Femur (tissue), 1 donor: ENCODE results near the gene TMEM119.

Experiments used
- DNase-seq: peaks from one replicate; pipeline ENCODE4 v3.0.0-alpha.2; 2017

Gene TMEM119

DNA sequence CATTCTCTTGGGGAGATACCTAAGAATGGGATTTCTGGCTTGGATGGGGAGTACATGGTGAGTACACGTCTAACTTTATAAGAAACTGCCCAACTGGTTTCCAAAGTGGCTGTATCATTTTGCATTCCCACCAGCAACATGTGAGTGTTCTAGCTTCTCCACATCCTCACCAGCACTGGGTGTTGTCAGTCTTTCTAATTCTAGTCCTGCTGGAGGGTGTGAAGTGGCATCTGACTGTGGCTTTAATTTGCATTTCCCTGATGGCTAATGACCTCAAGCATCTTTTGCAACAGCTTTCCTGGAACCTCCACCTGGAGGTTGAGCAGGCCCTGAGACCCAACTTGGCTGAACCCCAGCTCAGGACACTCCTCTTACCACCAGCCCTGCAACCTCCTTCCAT, 18.0 kb upstream of the TMEM119 start:
- DNase-seq: no peak

DNA sequence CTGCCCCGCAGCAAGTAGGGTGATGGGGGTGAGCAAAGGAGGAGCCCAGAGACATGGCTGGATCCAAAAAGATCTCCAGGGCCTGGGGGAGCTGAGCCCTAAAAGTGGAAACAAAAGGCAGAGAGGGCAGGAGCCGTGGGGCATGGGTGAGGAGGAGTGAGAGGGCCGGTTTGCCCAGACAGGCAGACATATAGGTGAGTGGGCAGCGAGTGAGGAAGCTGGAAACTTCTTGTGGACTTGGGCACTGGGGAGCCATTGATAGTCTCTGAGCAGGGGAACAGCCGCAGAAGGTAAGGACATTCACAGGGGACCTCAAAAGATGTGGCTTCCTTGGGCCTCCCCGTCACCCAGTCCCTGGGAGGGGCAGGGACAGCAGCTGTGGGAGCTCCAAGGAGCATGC, 16.8 kb upstream of the TMEM119 start:
- no peak for DNase-seq

DNA sequence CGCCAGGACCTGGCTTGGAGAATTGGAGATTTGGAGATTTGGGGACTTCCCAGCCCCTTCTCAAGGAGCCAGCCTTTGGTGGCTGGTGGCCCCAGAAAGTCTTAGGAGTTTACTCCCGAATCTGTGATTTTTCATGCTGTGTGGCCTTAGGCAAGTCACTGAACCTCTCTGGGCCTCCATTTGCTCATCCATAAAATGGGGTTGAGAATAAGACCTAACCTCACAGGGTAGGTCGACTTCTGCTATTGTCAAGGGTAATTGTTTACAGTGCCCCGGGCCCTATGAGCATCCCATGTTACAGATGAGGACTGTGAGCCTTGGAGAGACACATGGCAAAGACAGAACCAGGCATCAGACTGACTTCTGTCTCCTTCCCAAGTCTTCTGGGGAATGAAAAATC, 16.2 kb upstream of the TMEM119 start:
- no peak for DNase-seq

DNA sequence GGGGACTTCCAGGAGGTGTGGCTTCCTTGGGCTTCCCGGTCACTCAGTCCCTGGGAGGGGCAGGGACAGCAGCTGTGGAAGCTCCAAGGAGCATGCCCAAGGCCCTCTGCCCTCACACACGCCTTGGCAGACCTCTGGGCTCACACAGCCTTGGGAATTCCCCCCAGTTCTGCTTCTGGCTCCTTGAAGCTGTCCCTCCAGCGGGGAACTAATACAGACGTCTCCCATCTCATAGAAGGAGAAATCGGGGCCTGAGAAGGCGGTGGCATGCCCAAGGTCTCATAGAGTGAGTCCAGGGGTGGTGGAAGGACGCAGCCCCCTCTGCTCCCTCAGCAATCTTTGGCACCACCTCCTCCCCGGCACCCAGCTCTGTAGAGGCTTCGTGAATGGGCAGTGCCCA, 15.7 kb upstream of the TMEM119 start:
- DNase-seq: no peak

DNA sequence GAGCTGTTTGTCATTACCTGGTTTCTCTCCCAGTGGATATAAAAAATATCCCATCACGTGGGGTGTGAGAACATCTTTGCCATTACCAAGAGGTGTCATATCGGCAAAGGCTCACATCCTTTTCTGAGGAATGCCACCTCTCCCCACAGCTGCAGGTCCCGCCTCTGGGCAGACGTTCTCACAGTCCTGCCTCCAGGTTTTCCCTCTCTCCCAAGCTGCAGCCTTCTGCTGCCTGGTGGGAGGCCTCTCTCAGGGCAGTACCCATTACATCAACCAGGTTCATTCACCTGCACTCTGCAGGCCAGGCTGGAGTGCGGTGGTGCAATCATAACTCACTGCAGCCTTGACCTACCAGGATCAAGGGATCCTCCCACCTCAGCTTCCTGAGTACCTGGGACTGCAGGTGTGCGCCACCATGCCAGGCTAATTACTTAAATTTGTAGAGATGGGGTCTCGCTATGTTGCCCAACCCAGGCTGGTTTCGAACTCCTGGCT, 15.0 kb upstream of the TMEM119 start:
- no peak for DNase-seq

DNA sequence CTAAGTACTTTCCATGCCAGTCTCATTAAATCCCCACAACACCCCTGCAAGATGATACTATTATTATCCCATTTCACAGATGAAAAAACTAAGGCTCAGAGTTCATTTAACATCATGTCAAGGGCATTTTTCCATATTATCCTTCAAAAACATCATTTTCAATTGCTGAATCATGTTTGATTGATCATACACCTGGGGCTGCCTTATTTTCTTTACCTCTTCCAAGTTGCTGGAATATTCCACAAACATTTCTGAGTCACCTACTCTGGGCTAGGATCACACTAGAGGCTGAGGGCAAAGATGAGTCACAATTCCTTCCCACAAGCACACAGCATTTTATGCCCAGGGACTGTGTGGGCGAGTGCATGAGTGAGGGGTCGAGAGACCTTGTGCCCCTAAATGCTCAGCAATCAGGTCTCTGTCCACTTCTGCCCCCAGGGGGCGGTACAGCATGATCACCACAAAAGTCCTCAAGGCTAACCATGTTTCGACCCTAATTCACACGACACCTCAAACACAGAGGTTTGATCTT, 14.1 kb upstream of the TMEM119 start:
- no peak for DNase-seq

DNA sequence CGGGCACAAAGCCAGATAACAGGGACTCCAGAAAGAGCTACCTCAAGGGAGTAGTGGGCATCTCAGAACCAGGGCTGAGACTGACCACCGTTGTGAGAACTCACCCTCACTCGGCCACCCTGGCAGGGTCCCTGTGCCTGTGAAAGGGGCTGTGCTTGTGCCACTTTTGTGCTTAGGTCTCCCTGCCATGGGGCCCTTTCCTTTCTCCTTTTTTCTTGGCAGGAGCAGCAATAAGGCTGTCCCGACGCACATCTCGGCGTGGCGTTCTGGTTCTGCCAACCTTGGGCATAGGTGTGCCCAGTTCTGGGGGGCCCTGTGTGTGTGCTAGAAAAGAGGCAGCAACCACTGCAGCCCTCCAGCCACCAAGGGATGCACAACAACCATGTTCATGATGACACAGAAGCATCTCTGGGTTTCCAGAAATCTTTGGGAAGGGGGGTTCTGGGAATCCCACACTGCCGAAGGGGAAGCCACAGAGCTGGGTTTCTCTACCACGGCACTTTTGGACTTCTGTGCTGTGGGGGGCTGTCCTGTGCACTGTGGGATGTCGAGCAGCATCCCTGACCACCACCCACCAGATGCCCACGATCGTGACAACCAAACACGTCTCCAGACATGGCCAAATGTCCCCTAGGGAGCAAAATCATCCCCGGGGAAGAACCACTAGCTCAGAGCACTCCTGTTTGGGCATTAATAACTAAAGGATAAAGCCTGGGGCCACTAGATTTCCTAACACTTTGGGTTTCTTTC, 13.1 kb upstream of the TMEM119 start:
- DNase-seq: no peak

DNA sequence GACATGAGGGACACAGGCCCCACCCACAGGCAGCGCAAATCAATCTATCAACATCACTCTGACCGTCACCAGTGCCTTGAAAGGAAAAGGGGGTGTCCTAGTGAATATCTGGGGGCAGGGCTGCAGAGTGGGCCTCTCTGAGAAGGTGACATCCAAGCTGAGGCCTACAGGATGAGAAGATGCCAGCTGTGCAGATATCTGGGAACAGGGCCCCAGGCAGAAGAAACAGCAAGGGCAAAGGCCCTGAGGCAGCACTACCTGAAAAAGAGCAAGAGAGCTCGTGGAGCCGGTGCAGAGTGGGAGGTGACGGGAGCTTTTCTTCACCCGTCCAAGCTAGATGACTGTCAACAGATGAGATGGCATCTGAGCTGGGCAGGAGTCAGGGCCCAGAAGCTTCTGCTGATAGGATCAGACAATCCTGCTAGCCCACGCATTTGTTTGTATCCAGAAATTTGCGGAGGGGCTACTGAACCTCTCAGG, 12.5 kb upstream of the TMEM119 start:
- DNase-seq: no peak

DNA sequence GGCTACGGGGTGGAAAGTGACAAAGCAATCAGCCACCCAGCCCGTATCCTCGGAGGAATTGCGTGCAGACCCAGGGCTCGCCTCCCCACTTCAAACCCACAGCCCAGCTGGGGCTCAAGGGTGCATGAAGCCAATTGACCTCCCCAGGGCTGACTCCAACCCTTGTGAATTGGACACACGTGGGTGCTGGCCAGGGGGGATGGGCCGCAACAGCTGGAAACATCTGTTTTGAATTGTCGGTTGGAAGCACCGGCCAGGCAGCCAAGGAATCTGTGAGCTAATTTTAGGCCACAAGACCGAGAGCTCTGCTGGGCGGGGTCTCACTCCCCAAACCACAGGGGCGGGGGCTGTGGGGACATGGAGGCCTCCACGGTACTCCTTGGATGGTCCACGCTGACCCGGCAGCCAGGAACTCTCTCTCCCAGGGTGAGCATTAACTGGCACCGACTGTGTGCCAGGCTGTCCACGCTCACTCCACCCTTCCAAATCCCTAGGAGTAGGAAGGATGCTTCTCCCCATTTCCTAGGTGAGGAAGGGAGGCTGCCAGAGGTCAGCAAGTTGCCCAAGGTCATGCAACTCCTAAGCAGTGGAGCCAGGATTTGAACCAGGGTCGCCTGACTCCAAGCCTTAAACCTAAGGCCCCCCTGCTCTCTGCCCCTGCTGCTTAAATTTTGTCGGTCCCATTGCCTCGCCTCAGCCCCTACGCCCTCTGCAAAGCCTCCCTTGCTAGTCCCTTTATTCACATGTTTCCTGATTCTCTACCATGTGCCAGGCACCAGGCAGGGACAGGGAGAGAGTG, 11.9 kb upstream of the TMEM119 start:
- DNase-seq: peak; percentile 96

DNA sequence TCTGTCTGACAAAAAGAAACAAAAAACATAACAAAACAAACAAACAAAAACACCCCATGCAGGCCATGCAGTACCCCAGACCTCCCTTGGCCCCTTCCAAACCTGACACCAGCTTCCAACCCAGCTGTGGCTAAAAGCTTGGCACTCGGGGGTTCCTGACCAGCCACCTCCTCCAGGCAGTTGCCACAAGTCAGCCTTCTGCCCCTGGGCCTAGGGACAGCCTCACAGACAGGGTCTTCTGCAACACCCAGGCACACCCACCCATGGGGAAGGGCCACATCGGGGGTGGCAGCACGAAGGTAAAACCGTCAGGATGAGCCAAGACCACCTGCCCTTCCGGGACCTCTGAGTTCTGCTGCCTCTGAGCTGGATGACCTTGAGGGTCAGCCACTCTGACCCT, 10.7 kb upstream of the TMEM119 start:
- no peak for DNase-seq

DNA sequence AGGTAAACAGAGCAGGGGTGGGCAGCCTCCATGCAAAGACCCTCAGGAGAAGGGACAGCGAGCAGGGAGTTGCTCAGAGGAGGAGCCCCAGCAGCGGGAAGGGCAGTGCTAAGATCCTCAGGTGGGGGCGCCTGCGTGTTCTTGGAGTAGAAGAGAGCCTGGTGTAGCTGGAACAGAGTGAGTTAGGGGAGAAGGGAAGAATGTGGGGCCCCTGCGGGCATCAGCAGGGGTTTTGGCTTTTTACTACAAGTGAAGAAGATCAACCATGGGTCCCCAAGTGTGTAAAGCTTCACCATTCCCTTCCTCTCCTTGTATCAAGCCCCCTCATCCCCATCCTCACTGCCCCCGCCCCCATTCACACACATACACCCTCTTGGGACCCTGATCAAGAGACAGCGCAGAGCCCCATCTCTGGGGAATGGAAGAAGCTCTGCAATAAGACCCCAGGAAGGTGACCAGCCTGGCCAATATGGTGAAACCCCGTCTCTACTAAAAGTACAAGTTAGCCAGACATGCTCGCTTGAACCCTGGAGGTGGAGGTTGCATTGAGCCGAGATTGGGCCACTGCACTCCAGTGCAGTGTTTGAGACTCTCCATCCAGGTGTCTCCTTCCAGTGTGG, 10.2 kb upstream of the TMEM119 start:
- no peak for DNase-seq

DNA sequence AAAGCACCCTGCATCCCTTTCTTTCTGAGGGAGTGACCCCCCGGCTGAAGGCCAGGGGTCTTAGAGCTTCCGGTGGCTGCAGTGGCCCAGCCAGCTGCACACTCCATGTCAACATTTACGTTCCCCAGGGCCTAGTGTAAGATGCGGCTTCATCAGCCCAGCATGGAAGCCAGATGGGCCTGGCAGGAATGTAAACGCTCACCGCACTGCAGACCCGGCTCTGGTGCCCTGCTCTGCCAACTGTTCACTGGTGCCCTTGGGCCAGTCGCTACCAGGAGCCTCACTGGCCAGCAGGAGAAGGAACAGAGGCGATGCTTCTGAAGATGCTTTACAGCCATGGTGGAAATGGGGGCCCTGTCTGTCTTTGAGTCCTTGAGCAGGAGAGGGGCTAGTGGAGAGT, 8.6 kb upstream of the TMEM119 start:
- DNase-seq: no peak

DNA sequence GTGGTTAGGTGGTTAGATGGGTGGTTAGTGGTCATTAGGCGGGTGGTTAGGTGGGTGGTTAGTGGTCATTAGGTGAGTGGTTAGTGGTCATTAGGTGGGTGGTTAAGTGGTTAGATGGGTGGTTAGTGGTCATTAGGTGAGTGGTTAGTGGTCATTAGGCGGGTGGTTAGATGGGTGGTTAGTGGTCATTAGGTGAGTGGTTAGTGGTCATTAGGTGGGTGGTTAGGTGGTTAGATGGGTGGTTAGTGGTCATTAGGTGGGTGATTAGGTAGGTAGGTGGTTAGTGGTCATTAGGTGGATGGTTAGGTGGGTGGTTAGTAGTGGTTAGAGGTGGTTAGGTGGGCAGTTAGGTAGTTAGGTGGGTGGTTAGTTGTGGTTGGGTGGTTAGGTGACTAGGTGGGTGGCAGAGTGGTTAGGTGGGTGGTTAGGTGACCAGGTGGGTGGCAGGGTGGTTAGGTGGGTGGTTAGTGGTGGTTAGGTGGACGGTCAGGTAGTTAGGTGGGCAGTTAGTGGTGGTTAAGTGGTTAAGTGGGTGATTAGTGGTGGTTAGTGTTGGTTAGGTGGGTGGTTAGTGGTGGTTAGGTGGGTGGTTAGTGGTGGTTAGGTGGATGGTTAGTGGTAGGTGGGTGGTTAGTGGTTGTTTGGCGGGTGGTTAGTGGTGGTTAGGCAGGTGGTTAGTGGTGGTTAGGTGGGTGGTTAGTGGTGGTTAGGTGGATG, 8.0 kb upstream of the TMEM119 start:
- no peak for DNase-seq

DNA sequence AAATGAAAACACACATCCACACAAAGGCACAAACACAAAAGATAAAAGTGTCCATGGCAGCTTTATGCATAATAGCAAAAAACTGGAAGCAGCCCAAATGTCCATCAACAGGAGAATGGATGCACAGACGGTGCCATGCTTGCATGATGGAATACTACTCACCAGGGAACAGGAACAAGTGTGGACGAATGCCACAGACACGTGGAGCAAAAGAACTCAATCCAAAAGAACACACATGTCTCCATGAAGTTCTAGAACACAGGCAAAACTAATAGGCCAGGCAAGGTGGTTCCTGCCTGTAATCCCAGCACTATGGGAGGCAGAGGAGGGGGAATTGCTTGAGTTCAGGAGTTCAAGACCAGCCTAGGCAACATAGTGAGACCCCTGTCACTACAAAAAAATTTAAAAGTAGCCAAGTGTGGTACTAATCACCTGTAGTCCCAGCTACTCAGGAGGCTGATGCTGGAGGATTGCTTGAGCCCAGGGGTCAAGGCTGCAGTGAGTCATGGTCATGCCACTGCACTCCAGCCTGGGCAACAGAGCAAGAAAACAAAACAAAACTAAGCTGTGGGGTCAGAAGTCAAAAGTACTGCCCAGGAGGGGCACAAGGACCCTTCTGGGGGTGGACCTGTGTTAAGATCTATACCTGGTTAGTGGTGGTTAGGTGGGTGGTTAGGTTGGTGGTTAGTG, 7.3 kb upstream of the TMEM119 start:
- DNase-seq: no peak

DNA sequence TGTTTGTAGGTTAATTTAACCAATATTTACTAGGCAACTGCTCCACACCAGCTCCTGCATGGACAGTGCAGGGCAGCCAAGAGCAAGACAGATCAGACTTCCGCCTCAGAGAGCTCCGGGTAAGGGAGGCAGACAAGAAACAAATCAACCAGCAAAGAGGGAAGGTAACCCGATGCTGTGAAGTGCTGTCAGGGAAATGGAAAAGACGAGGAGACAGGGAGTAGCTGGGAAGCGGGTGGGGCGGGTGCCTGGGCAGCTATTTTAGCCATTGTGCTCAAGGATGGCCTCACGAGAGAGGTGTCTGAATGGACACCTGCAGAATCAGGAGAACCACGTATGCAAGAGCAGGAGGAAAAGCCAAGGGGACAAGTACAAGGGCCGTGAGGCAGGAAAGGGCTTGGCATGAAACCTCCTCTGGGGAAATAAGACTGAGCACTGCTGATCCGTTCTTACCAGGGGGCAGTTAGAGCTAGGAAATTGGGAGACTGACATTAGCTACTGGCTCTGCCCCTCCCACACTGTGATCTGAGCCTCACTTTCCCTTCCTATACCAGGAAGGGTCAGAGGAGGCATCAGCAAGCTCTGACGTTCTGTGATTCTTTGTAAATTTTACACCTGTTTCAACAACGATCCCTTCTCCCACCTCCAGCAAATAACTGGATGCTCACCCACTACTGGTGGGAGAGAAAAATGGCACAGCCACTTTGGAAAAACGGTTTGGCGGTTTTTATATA, 6.5 kb upstream of the TMEM119 start:
- DNase-seq: no peak

DNA sequence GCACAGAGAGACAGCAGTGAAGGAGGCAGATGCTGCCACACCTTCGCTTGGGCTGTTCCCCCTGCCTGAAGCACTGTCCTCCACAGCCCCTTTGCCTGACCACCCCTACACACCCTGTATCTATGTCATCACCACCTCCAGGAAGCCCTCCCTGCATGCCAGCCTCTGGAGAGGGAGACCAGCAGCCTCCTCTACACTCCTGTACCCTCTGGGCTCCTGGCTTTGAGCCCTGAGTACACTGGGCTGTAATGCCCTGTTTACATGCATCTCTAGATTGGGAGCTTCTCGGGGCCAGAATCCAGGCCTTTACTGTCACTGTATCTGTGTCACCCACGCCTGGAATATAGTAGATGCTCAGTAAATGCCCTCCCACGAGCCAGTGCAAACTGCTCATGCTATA, 5.9 kb upstream of the TMEM119 start:
- no peak for DNase-seq

DNA sequence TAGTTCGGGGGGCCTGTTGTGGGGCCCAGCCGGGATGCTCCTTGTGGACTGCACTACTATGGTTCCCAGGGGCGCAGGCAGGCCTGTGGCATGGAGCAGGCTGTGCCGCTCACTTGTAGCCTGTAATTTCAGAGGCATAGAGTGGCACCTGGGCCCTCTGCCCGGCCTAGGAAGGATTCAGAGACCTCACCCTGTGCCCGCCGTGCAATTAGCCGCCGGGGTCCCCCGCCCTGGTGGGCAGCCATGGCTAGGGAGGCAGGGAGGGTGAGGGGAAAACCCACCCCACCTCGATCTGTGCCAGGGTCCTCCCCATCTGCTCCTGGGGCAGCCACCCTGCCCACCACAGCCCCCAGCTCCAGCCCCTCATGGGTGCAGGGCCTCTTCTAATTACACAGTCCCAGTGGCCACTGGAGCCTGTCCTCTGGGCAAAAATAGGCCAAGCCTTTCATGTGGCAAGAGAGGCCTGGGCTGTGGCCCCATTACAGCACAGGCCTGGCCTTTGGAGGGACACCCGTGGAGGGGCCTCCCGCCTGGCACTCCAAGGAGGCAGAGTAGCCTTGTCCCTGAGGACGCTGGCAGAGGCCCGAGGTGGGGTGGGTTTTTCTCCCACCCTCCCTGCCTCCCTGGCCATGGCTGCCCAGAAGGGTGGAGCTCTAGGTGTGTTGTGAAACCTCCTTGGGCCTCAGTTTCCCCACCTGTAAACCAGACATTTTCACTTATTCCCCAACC, 5.3 kb upstream of the TMEM119 start:
- DNase-seq: peak; percentile 71

DNA sequence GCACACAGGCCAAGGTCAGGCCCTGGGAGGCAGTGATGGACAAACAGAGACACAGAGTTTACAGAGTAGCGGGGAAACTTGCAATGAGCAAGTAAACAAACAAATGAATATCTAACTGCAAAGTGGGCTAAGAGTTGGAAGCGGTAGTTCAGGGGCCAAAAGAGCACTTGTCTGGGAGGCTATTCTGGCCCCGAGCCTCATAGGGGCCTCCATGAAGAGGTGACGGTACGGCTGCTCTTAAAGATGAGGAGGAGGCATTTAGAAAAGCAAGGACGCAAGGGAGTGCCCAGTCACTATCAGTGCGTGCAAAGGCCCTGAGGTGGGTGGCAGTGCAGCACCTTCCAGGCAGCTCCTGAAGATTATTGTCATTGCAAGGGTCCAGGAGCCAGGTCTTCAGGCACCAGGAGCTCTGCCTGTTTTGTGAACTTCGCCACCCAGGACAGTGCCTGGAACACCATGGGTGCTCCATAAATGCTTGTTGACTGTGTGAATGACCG, 4.4 kb upstream of the TMEM119 start:
- DNase-seq: no peak

DNA sequence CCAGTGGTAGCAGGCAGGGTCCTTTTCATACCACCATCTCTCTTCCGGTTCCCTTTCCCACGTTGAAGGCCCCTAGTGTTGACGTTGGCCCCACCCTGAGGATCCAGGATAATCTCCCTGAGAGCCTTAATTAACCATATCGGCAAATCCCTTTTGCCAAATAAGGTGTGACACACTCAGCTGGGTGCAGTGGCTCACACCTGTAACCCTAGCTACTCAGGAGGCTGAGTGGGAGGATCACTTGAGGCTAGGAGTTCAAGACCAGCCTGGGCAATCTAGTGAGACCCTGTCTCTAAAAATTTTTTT, 2.8 kb upstream of the TMEM119 start:
- no peak for DNase-seq

DNA sequence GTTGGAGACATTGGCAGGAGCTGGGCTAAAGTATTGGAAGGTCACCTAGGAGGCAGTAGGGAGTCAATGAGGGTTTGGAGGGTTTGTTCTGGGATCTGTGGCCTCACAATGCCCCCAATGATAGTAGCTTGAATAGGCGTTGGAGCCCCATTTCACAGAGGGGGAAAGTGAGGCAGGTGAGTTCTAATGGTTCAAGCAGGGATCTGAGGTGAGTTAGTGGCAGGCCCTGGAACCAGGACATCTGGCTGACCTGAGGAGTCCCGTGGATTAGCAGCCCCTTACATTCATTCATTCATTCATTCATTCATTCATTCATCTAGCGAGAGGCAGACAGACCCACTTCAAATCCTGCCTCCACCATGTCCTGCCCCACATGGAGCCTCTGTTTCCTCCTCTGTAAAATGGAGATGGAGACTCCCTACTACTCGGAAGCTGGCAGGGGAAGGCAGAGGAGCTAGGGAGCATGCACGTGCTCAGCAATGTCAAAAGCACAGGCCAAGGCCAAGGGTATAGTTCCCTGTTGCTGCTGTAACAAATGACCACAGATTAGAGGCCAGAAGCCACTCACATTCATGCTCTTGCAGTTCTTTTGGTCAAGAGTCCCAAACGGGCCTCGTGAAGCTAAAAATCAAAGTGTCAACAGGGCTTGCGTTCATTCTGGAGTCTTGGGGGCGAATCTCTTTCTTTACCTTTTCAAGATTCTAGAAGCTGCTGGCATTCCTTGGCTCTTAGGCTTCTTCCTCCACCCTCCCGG, 2.2 kb upstream of the TMEM119 start:
- DNase-seq: no peak
